ENCODE results near the gene FGFRL1.
A peak's percentile ranks its signal among the peaks of the same experiment; 100 is the strongest.

Gene FGFRL1

DNA sequence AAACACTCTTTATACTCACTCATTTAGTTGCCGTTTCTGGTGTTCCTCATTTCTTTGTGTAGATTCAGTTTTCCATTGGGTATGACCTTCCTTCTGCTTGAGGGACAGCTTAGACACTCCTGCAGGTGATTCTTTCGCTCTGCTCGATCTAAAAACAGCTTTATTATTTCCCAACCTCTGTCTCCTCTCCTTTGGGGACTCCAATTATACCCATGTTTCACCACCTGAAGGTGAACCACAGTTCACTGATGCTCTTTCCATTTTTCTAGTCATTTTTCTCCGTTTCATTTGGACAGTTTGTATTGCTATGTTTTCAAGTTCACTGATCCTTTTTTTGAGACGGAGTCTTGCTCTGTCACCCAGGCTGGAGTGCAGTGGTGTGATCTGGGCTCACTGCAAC lies 4.6 kb upstream of the FGFRL1 start:
- DNase-seq (ENCODE audit: low read depth in 2 of 2) = no peak

DNA sequence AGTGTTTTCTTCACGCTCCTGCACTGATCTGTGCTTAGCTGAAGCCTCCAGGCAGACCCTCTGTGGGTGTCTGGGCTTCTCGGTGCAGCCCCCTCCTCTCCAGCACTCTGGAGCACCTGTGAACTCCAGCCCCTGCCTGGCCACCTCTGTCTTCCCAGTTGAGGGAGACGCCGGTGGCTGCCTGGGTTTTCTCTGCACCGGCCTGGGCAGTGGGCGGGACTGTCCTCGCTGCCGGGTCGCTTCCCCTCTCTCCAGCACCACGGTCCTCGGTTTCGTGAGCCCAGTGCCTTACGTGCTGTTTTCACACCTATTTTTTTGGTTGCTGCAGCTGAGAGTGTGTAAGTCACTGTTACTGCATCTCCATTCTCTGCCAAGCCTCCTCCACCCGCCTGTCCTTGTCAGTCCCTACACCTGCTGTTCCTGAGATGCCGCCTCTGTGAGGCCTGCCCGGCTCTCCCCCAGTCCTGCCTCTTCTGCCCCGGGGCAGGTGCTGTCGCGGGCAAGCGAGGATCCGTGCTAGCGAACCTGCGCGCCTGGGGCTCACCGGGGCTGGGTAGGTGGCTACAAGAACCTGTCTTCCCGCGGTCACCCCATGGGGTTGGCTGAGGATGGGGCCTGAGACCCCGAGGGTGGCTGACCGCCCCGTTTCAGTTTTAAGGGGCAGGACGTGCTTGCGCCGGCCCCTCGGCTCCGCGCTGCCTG lies 2.4 kb upstream of the FGFRL1 start:
- no peak for DNase-seq (ENCODE audit: low read depth in 2 of 2)

DNA sequence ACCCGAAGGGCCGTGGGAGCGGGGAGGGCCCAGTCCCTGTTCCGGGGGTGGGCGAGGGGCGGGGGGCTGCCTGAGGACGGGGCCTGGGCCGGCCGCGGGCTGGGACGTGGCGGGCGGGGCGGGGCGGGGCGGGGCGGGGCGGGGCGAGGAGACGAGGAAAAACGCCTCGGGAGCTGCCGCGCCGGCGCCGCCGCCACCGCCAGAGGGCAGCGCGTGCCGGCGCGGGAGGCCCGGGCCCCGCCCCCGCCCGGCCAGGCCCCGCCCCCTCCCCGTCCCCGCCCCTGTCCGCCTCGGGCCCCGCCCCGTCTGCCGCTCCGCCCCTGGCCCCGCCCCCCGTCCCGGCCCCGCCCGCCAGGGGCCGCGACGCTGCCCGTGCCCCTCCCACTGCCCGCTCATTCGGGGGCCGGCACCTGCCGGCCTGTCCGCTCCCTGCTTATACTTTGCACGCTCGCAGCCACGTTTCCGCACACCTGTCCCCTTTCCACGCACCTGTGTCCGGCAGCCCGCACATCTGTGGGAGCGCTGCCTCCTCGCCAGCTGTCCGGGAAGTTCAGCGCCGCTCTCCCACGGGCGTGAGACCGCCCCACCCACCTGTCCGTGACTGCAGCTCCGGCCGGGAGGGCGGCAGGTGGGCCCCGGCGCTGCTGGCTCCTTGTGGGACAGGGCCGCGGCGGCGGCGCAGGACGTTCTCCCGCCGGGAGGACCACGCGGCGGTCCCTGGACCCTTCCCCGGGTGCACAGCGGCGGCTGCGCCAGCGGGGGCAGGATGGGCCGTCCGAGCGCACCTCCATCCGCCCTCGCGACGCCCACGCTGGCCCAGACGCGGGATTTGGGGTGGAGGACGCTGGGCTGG lies 1.7 kb upstream of the FGFRL1 start:
- DNase-seq (ENCODE audit: low read depth in 2 of 2) = peak; percentile 60 to 62

DNA sequence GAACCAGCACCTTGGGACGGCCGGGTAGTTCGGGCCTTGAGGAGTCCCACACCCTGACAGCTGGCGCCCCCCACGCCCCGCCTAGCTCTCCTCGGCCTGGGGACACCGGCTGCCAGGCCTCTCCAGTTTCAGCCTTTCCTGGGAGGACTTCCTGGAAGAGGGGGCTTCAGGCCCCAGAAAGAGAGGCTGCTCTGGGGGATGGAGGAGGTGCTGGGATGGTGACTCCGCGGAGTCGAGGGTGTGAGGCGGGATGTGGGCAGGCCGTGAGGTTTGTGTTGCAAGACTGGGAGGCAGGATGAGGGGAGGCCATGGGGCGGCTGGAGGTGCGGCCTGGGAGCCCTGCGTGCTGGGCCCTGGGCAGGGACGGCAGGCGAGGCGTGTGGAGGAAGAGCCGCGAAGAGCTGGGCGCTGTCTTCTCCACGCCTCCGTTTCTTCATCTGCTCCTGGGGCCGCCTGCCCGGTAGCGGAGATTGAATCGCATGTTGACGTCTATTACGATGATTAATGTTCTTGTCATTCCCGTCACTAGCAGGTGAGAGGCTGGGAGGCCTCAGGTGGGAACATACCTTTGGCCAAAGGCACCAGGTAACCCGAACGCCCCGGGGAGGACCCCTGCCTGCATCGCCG lies 918 bp upstream of the FGFRL1 start:
- peak; percentile 58 to 69 for DNase-seq (ENCODE audit: low read depth in 2 of 2)

DNA sequence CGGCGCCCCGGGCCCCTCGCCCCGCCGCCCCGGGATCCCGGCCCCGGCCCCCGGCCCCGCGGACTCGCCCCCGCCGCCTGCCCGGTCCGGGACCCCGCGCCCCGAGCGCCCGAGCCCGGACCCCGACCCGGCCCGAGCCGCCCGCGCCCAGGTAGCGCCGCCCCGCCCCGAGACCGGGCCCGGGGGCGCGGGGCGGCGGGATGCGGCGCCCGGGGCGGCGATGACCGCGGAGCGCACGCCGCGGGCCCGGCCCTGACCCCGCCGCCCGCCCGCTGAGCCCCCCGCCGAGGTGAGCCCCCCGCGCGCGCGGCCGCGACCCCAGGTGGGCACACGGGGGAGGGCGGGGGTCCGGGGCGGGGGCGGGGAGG lies 224 bp downstream of the FGFRL1 start:
- DNase-seq (ENCODE audit: low read depth in 2 of 2) = no peak

DNA sequence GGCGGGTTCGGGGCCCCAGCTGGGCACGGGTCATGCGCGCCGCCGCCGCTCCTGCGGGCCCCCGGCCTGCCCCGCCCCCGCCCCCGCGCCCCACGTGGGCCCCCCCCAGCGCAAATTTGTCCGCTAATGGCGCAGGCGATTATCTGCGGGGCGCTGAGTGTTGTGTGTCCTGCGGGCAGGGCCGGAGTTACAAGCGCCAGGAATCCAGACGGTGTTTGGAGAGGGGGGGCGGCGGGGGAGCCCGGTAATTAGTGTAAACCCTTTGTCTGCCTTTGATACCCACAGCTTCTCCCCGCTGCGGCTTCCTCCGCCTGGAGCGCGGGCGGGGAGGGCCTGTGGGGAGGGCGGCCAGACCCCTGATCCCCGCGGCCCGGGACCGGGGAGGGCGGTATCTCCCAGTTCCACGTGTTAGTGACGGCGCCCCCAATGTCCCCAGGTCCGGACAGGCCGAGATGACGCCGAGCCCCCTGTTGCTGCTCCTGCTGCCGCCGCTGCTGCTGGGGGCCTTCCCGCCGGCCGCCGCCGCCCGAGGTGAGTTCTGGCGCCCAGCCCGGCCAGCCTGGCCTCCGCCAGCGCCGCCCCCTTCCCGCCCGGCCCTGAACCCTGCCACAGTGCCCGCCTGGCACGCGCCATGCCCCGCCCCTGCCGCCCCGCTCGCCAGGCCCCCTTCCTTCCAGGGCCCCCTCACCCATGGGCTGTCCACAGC lies 761 bp downstream of the FGFRL1 start:
- DNase-seq (ENCODE audit: low read depth in 2 of 2) = peak in 1 of 2 donors; percentile 9

DNA sequence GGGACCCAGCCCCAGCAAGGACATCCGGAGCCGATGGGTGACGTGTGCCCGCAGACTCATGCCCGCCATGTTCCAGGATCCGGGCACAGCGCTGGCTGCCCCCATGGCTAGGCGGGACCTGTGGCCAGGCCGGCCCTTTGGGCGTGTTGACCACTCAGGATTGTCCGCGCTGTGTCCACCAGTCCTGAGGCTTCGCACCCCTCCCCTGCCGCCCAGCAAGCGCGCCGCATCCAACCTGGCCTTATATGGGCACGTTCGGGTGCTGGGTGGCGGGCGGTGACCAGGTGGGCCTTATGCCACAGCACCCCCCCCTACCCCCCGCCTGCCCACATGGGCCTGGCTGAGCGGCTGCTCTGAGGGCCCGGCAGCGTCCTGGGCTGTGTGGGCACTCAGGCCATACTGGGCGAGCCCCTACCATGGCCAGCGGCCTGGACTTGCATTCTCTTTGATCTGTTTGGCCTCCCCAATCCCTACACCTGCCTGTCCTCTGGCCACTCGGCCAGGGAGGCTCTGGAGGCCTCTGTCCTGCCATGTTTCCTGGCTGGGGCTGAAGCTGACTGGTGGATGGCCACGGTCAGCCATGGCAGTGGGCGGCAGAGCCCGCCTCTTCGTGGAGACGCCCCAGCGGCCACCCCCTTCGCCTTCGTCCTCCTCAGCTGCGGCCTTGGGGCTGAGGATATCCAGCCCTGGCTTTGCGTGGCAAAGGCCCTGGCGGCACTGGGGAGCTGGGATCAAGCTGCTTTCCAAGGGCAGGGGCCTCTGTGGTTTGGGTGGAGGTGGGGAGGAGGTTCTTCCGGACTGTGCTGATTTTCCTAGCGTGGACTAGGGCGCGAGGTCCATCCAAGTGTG lies 2.0 kb downstream of the FGFRL1 start:
- no peak for DNase-seq (ENCODE audit: low read depth in 2 of 2)

DNA sequence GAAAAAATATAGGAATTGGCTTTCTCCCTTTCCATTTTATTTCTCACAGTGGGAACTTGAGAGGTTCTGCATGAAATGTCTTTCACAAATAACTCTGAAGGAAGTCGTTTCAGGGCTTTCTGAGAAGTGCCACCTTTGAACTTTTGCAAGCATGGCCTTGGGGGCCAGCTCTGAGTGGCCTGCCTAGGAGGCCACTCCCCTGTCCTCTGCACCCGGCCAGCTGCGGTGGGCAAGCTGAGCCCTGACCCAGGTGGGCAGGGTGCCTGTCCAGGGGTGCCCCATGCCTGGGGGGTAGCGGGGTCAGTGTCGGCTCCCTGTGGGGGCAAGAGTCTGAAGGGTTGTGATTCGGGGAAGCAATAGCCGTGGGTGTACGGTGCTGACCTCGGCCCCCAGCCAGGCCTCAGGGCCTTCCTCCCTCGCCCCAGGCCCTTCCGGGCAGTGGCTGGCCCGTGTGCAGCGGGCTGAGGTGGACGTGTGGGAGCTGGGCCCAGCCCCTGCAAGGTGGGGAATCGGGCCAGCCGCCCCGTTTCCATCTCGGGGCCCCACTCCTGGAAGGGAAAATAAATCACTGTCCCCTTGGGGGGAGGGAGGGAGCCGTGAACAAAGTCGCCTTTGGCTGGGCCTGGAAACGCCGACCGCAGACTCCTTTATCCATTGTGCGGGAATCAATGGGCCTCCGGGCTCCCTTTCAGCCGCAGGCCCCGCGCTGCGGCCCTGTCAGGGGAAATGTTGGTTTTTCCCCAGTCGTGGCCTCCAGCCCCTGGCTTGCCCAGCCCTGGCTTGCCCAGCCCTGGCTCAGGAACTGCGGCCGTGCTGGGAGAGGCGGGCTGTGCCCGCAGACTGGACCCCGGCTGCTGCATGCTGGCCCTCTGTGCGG lies 3.1 kb downstream of the FGFRL1 start:
- DNase-seq (ENCODE audit: low read depth in 2 of 2) = no peak

DNA sequence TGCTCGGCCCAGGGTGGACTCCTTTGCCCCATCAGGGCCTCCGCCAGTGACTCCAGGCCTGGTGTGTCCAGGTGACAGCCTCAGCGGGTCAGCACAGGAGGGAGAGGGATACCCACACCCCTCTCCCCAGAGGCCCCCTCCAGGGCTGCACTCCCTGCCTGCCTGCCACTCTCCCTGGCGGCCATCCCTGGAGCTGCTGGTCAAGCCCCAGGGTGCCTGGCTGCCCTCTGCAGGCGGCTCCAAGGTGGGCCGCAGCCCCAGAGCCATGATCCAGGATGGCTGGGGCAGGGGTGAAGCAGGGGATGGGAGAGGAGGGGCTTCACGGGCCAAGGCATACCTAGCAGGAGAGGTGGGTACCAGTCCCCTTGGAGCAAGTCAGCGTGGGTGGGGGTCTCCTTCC lies 3.8 kb downstream of the FGFRL1 start:
- DNase-seq (ENCODE audit: low read depth in 2 of 2) = no peak

DNA sequence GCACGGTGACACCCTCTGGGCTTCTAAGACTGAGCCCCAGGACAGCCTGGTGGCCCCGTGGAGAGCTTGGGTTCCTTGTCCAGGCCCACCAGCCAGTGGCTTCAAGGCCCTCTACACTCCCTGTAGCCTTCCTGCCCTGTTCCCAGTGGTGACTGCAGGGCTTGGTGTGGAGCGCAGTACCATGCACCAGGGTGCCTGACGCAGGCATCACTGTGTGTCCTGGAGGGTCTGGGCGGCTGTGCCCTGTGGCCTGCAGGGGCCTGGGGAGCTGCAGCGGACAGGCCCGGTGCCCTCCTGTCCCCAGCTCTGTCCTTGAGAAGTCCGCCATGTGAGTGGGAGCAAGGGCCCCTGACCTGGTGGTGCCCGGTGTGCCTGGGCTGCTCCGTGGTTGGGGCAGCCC lies 4.3 kb downstream of the FGFRL1 start:
- no peak for DNase-seq (ENCODE audit: low read depth in 2 of 2)

DNA sequence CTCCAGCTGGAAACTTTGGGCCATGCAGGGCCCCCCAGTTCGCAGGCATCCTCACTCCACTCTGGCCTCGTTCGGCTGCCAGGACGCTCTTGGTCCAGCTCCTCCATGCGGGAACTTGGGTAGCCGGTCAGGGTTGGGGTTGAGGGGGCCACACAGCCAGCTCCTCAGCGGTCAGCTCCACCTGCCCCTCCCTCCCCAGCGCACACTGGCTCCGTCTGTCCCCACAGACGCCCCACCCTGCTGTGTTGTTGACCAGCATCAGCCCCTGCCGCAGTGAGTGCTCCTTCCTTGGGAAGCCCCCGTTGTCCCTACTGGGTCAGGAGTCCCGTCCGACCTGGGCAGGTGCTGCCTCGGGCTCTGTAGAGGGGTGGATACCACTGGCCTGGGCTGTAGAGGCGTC lies 5.8 kb downstream of the FGFRL1 start:
- no peak for DNase-seq (ENCODE audit: low read depth in 2 of 2)

DNA sequence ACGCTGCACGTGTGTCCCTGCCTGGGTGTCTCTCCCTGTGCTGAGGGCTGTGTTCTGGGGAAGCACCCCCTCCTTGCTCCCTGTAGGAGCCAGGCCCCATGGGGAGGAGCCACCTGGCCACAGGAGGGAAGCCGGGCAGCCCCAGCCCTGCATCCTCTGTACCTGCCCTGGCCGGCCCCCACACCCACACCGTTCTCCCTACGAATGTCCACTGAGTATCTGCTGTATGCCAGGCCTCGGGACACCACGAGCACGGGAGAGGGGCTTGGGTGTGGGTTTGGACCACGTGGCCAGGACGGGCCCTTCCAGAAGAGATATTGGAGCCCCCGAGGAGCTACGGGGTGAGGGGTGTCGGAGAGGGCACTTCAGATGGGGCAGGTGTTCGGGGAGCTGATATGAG lies 6.3 kb downstream of the FGFRL1 start:
- no peak for DNase-seq (ENCODE audit: low read depth in 2 of 2)

DNA sequence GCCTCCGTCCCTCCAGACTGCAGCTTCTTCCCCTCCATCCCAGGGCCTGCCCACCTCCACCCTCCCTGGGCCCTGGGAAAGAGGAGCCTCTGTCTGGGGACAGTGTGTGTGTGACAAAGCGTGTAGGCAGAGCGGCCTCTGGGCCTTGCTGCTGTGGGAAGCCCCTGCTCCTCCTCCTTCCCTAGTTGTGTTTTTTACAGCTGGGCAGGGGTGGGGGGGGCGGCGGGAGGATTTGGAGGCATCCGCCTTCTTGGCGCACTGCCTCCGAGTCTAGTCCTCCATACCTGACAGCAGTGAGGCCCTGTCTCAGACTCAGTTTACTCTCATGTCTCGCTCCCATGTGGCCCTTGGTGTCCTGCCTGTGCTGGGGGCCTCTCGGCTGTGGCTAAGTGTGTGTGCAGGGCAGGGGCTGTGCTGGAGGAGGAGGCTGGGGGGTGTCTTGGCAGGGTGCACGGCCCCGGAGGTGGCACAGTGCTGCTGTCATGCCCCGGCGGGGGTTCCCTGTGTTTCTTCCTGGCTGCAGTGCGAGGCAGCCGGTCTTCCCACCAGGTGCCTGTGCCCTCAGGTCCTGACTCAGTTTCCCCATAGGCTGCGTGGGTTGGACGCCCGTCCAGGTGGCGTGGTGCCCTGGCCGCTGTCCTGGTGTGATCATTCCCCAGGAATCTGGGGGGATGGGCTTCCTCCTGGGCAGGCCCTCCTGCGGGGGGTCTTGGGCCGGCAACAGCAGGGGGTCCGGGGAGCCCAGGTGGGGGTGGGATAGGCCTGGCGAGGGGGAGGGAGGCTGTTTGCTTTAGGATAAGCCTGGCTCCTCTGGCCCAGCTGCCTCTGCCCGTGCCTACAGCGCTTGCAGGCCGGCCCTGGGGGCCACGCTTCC lies 7.0 kb downstream of the FGFRL1 start:
- no peak for DNase-seq (ENCODE audit: low read depth in 2 of 2)

DNA sequence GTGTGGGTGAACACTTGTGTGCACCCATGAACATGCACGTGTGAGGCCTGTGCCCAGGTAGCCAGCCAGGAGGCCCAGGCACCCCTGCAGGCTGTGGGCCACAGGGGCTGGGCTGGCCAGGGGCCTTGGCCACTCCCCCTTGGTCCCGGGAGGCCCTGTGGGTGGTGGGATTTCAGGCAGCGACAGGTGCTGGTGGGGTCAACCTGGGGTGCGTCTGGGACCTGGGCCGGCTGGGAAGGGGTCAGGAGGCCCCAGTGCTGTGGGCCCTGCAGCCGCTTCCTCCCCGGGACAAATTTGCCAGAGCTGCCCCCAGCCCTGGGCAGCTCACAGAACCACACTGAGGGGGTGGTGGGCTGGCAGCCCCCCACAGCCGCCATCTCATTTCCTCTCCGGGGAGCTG lies 7.9 kb downstream of the FGFRL1 start:
- DNase-seq (ENCODE audit: low read depth in 2 of 2) = no peak

DNA sequence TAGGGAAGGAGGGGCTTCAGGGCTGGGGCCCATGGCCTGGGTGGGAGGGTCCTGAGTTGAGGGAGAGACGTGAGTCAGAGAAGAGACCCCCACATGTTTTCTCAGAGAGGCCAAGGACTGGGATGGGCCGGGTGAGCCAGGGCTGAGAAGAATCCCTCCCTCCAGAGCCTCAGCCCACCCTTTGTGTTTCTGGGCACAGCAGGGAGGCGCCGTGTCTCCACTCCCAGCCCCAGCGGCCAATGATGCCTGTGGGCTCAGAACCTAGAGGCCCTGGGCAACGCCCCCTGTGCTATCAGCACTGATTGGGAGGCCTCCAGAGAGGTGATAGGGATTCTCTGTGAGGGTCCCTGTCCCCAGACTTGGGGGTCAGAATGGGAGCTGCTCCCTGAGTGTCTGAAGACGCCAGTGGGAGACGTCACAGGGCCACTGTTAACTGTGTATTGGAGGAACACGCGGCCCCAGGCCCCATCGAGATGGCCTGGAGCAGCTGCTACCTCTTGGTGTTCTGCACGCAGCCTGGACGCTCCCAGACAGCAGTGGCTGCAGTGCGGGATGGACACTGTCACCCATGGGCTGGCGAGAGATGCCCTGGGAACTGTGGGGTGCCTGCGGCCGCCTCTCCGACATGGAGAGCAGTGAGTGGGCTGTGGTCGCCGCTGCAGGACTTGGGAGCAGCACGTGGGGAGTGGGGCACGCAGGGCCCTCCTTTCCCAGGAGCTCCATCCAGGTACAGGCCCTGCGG lies 8.5 kb downstream of the FGFRL1 start:
- no peak for DNase-seq (ENCODE audit: low read depth in 2 of 2)

DNA sequence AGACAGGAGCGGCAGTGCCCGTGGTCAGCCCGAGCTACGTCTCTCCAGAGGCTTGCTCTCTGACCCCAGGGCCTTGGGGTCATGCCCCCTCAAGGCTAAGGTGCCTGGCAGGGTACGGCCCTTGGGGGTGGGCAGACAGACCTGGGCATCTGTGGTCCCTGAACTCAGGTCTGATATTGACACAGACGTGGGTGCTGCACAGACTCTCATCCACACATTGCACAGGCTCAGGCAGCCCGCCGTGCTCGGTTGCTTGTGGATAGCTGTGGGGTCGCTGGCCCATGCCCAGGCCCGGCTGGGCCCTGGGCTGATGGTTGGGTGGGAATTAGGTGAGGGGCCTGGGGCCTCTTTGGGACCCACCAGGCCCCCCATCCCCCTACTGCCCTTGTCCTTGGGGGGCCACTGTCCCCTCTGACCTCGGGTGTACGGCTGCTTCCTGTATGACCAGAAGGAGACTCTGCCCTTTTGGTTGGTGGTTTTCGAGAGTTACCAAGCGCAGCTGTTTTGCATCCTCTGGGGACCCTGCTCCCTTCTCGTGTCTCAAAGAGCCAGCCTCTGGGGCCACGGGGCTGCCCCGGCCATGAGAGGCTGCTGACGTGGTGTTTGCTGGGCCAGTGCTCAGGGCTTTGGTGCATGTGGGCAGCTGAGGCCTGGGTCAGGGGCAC lies 10.1 kb downstream of the FGFRL1 start:
- DNase-seq (ENCODE audit: low read depth in 2 of 2) = no peak

DNA sequence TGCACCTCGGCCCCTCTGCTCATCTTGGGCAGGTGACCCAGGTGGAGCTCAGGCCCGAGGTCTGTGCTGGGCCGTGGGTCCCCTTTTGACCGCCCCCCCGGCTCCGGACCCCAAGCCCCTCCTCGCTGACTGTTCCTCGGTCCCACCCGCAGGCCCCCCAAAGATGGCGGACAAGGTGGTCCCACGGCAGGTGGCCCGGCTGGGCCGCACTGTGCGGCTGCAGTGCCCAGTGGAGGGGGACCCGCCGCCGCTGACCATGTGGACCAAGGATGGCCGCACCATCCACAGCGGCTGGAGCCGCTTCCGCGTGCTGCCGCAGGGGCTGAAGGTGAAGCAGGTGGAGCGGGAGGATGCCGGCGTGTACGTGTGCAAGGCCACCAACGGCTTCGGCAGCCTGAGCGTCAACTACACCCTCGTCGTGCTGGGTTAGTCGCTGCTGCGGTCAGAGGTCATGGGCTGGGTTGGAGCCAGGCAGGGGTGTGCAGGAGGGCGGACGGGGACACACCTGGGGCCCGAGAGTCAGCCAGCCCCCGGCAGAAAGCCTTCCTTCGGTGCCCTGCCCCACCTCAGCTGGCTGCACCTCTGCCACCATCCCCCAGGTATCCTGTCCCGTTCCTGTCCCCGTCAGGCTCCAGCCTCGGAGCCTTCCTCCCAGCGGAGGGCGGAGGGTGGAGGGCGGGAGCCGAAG lies 10.8 kb downstream of the FGFRL1 start:
- DNase-seq (ENCODE audit: low read depth in 2 of 2) = no peak

DNA sequence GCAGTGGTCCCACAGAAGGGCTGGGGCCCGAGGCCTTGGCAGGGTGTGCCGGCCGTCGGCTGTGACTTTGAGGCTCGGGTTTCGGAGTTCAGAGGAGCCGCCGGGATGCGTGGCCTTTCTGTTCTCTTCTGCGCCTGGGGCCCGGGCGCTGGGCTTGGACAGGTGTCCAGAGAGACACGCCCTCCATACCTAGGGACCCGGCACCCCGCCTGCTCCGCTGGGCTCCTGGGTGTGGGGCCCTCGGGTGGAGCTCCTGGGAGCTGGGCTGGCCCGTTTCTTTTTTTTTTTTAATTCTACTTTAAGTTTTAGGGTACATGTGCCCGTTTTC lies 11.3 kb downstream of the FGFRL1 start:
- no peak for DNase-seq (ENCODE audit: low read depth in 2 of 2)
